GM12864 (cell line): ENCODE data around the gene DMAP1.
A peak's percentile ranks its signal among the peaks of the same experiment; 100 is the strongest.

Experiments used
- DNase-seq: peaks from one replicate; pipeline ENCODE4 v3.0.0-alpha.2; 2011; ENCODE audit warnings: low read depth
- H3K4me3 ChIP-seq: 2 replicates; pipeline ENCODE4 v1.5.1; 2011; ENCODE audit warnings: mild to moderate bottlenecking, low read depth, low read length, control low read depth
- TF ChIP-seq, protein P1 (sequence below): IDR thresholded peaks from 2 replicates; pipeline ENCODE4 v1.5.1; 2011; ENCODE audit warnings: low read depth, mild to moderate bottlenecking, moderate library complexity, low read length, control low read depth, inconsistent platforms; ENCODE audit errors: missing control alignments

The DMAP1 gene

DNA sequence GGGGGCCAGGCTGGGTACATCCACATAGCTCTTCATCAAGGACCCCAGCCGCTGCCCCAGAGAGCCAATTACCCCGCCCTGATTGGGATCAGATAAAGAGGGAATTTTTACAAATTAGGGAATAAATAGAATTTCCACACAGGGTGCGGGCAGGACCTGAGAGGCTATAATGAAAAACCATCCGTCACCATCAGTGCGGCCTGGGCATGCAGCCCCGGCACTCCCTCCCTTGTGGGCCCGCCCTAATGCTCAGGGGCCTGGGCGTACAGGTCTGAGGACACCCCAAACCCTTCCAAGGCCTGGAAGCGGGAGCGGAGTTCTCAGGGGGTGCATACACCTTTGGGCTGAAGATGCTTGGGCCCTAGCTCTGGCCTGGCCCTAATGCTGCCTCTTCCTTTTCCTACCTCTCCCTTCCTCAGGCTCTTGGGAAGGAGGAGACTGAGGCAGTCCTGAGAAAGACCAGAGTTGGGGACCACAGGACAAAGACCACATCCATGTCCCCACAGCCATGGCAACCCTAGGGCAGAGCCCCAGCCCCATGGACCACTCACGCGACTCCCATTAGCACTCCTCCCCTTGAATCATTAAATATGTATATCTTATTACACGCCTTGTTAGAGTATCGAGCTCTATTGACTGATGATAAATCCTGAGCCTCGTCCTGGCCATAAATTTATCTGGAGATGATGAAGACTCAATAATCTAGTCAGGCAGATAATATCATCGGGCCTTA lies 16.3 kb downstream of the DMAP1 start:
- TF ChIP-seq, protein P1, sequence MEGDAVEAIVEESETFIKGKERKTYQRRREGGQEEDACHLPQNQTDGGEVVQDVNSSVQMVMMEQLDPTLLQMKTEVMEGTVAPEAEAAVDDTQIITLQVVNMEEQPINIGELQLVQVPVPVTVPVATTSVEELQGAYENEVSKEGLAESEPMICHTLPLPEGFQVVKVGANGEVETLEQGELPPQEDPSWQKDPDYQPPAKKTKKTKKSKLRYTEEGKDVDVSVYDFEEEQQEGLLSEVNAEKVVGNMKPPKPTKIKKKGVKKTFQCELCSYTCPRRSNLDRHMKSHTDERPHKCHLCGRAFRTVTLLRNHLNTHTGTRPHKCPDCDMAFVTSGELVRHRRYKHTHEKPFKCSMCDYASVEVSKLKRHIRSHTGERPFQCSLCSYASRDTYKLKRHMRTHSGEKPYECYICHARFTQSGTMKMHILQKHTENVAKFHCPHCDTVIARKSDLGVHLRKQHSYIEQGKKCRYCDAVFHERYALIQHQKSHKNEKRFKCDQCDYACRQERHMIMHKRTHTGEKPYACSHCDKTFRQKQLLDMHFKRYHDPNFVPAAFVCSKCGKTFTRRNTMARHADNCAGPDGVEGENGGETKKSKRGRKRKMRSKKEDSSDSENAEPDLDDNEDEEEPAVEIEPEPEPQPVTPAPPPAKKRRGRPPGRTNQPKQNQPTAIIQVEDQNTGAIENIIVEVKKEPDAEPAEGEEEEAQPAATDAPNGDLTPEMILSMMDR: no peak
- no peak for DNase-seq

DNA sequence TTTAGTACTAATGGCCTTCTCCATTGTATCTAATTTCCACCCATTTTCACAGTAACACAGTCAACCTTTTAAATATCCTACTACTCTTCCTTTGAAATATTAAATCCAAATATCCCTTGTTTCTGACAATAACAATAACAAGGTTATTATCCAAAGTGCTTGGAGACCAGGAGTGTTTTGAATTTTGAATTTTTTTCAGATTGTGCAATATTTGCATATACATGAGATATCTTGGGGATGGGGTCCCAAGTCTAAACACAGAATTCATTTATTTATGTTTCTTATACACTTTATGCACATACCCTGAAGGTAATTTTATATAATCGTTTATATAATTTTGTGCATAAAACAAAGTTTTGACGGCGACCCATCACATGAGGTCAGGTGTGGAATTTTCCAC lies 17.5 kb downstream of the DMAP1 start:
- H3K4me3 ChIP-seq: no peak overlapping the region
- TF ChIP-seq, protein P1: no peak
- no peak for DNase-seq

More for the DNA sequence above, 16.3 kb downstream of the DMAP1 start:
- H3K4me3 ChIP-seq: no peak overlapping the region

DNA sequence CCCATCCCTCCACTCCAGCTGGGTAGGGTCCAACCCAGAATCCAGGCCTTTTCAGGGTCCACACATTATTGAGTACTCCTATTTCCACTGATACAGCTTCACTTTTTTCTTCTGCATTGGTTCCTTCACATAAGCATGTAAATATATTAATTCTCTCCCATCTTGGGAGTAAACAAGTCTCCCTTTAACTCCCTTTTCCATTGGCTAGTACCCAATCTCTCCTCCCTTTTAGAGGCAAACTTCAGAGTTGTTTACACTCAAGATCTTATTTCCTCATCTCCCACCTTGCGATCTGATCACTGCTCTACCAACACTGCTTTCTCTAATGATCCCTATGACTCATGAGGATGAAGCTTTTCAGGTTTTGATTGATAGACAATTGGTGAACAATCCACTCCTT lies 20.3 kb downstream of the DMAP1 start:
- H3K4me3 ChIP-seq: no peak overlapping the region
- TF ChIP-seq, protein P1: no peak
- no peak for DNase-seq

DNA sequence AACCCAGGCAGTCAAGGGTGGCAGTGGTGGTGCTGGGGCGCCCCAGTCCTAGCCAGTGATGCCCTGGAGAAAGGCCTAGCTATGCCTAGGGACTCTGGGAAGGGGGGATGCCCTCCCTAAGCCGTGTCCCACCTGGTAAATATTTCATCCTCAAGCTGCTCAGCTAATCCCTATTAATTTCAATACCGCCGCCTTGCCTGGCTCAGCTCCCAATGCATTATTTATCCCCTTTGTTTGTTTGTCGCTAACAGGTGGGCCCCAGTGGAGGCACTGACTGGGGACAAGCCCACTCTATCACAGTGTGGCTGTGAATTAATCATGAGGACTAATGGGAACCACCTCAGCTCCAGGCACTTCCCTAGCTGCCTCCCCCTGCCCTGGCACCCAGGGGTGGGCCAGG lies 22.5 kb downstream of the DMAP1 start:
- TF ChIP-seq, protein P1: no peak
- no peak overlapping the region for H3K4me3 ChIP-seq

DNA sequence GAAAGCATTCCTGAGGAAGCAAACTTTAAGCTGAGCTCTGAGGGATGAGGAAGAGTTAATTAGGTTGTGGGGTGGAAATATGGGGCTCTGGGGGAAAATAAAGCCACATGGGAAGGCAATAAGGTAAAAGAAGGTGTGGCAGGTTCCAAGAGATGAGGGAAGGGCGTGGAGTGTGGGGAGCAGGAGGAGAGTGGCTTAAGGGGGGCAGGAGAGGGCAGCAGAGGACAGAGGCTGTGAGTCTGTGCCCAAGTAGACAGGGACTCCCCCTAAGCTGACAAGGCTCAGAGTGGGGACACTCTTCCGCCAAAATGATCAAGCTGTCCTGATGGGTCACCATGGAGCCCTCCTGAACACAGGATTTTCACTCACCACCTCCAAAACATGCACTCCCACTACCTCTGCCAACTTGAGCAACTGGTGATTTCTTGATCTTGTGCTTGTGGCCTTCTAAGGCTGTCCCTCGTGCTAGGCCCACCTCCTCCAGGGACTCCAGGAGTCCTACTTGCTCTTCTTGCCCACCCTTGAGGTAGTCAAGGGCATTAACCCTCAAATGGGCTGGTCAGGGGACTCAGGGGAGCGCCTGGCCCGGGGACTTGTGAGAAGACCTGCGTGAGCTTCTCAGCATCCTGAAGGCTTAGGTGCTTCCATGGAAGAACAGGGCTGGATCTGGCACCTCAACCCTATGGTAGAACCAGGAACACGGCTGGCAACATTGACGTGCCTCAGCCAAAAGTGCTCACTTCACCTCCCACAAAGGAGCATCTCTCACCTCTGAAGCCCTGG lies 23.4 kb downstream of the DMAP1 start:
- no peak overlapping the region for H3K4me3 ChIP-seq
- TF ChIP-seq, protein P1: no peak
- DNase-seq: no peak

More for the DNA sequence above, 22.5 kb downstream of the DMAP1 start:
- DNase-seq: no peak

DNA sequence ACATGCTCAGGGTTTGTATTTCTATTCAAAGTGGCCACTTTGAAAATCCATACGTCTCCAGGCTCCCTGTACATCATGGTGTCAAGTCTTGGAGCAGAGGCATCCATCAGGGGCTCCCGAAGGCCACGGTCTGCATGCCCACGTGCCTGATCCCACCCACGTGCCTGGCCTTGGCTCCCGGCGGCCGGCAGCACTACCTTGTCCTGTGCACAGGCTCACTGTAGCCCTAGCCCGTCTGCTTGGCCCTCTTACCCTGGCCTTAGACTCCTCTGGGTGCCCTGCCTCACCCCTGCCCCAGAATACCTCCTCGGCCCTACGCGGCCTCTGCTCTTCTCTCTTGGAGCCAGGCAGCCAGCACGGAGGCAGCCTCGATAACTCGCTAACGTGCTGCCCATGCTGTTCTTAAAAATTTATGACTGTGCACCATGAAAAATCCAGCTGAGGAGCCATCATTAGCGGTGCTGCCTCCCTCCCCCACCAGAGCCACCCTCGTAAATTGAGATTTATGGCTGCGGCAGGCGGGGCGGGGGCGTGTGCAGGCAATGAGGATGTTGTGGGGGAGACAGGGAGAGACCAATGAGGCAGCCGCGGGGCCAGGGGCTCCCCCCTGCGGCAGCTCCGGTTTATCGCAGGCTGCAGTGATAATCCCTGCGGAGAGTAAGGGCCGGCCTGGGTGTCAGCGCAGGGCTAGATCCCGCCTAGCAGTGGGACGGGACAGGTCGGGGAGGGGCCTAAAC lies 24.6 kb downstream of the DMAP1 start:
- no peak overlapping the region for H3K4me3 ChIP-seq
- DNase-seq: no peak
- TF ChIP-seq, protein P1: peak; percentile 51
